Skeletal muscle tissue (tissue), 4 donors: ENCODE measurements around the gene KRT33A. TPM values are rescaled to one million over a fixed set of nuclear protein-coding genes. Genes with fewer than 3 reads are reported as not detected.

ENCODE experiments used
- H3K27ac ChIP-seq: one replicate; pipeline ENCODE4 v1.7.0; 2013; ENCODE audit warnings: mild to moderate bottlenecking, low read depth, low read length, inconsistent platforms
- H3K27me3 ChIP-seq, 3 donors: one replicate each; pipeline ENCODE4 v1.7.0; 2013; ENCODE audit warnings: low read length in 3 of 3; ENCODE audit not compliant: control insufficient read depth in 3 of 3, insufficient read depth in 3 of 3
- H3K36me3 ChIP-seq, 3 donors: one replicate each; pipeline ENCODE4 v1.7.0; 2013; ENCODE audit warnings: low read length in 3 of 3; ENCODE audit not compliant: control insufficient read depth in 3 of 3, insufficient read depth in 3 of 3
- H3K4me1 ChIP-seq, 3 donors: one replicate each; pipeline ENCODE4 v1.7.0; 2013; ENCODE audit warnings: low read length in 3 of 3, mild to moderate bottlenecking in 3 of 3; ENCODE audit not compliant: control insufficient read depth in 3 of 3, insufficient read depth in 3 of 3
- H3K4me3 ChIP-seq, 3 donors: one replicate each; pipeline ENCODE4 v1.7.0; 2013; ENCODE audit warnings: low read length in 3 of 3
- H3K9ac ChIP-seq, 3 donors: one replicate each; pipeline ENCODE4 v1.7.0; 2013; ENCODE audit warnings: low read length in 3 of 3, mild to moderate bottlenecking in 3 of 3, moderate library complexity in 2 of 3, low read depth in 1 of 3
- H3K9me3 ChIP-seq, 3 donors: one replicate each; pipeline ENCODE4 v1.7.0; 2013; ENCODE audit warnings: low read length in 3 of 3; ENCODE audit not compliant: control insufficient read depth in 3 of 3
- total RNA-seq: library from RNA; depleted of rRNA; stranded (reverse); fragments of >200 nt; gene quantifications from one replicate; pipeline ENCODE4 v1.2.3, GENCODE V29; 2014
- donor health status: Osteomylitis.

Gene KRT33A
- total RNA-seq, 1 donor from 2014 or later, result not detected

DNA sequence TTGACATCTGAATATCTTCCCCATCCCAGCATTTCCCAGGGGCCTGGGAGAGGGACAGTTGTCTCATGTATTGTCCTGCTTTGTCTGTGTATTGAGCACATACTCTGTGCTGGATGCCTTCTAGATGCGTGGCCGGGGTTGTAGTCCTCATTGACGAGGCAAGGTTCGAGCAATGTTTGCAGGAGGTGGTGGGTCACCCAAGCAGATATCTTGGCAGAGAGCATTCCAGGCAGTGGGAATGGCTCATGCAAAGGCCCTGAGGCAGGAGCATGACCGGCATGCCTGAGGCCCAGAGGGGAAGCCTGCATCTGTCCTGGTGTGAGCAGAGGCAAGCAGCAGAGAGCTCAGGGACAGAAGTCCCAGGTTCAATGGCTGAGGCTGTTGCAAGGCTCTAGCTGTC, 17.5 kb downstream of the KRT33A start:
- Histone ChIP-seq H3K36me3 (no peaks in the 10 kb centered on the region), H3K4me3 (no peak overlapping the region), H3K9me3 (no peaks in the 10 kb centered on the region), H3K27ac (no peak overlapping the region), H3K27me3 (peaks cover 0 to 7% (median 3%) of the 10 kb centered on the region in 3 donors), H3K9ac (no peak overlapping the region), H3K4me1 (no peaks in the 10 kb centered on the region)

DNA sequence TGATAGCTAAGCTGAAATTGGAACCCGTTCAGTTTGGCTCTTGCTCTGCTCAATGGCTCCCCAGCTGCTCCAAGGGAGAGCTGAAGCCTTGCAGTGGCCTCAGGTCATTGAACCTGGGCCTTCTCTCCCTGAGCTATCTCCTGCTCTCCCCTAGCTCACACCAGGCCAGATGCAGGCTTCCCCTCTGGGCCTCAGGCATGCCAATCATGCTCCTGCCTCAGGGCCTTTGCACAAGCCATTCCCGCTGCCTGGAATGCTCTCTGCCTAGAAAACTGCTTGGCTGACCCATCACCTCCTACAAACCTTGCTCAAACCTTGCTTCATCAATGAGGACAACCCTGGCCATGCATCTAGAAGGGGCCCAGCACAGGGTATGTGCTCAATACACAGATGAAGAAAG, 18.4 kb downstream of the KRT33A start:
- no peak overlapping the region for H3K27ac ChIP-seq
- no peak overlapping the region for H3K4me3 ChIP-seq
- H3K4me1 ChIP-seq, result no peaks in the 10 kb centered on the region
- no peaks in the 10 kb centered on the region for H3K36me3 ChIP-seq
- no peak overlapping the region for H3K9ac ChIP-seq
- peaks cover 0 to 7% (median 7%) of the 10 kb centered on the region in 3 donors for H3K27me3 ChIP-seq
- no peaks in the 10 kb centered on the region for H3K9me3 ChIP-seq

DNA sequence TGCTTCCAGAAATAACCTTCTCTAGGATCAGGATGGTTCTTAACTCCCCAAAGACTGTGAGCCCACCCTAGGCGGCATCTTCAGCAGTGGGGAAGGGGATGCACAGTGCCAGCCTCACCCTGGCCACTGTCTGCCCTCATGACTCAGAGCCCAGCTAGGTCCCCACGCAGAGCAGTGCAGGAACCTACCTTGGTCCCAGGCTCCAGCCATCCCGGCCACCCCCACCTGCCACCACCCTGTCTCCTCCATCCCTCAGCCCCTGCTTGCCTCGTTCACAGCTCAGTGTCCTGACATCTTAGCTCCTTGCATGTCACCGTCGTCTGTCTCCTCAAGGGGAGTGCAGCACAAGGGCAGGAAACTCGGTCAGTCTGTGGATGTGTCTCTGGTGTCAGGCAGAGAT, 19.0 kb downstream of the KRT33A start:
- H3K4me1 ChIP-seq, result no peaks in the 10 kb centered on the region
- H3K27ac ChIP-seq, result no peak overlapping the region
- no peak overlapping the region for H3K9ac ChIP-seq
- peaks cover 0 to 7% (median 7%) of the 10 kb centered on the region in 3 donors for H3K27me3 ChIP-seq
- H3K36me3 ChIP-seq, result no peaks in the 10 kb centered on the region
- H3K4me3 ChIP-seq, result no peak overlapping the region
- no peaks in the 10 kb centered on the region for H3K9me3 ChIP-seq

DNA sequence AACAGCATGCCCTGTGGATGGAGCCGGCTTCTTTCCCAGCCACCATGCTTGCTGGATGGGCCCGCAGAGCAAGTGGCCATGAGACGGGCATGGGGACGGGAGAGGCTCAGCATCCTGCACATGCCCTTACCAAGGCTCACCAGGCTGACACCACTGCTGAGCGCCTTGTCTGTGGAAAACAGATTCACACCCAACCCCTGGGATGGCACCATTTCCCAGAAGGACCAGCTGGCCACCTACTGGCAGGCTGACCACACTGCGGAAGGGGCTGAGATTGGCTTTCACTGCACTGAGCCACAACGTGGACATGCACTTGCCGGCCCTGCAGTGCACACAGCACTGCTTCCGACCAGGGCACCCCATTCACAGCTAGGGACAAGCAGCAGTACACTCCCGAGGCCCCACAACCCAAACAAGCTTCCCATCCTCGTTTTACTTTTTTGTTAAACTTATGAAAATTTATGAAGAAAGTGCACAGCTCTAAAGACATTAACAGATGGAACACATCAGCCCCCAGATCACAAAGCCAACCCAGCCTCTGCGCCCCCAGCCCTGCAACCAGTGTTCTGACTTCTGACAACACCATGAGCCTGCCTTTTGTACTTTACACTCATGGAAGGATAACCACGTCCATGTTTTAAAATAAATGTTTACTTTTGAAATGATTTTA, 21.2 kb downstream of the KRT33A start:
- Histone ChIP-seq H3K27me3 (peaks cover 0 to 4% (median 4%) of the 10 kb centered on the region in 3 donors), H3K27ac (no peak overlapping the region), H3K36me3 (no peaks in the 10 kb centered on the region), H3K9me3 (no peaks in the 10 kb centered on the region), H3K4me1 (no peaks in the 10 kb centered on the region), H3K9ac (no peak overlapping the region), H3K4me3 (no peak overlapping the region)

DNA sequence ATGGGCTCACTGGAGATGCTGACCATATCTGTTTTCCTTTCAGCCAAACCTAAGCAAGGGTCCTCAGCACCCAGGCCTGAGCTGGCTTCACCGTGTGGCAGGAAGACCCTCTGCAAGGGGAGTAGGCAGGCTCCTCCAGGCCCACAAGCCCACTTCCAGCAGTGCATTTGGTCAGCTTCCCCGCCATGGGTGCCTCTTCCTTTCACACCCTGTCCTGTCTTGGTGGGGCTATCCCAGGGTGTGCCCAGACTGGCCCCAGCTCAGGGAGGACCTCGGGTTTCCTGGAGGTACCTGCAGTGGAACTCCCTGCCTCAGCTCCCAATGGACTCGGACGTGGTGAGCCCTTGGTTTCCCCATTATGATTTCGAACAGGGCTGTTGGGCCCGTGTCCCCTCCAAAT, 22.4 kb downstream of the KRT33A start:
- H3K4me1 ChIP-seq, result no peaks in the 10 kb centered on the region
- H3K27ac ChIP-seq, result no peak overlapping the region
- H3K9me3 ChIP-seq, result no peaks in the 10 kb centered on the region
- H3K27me3 ChIP-seq, result peaks cover 0 to 4% (median 3%) of the 10 kb centered on the region in 3 donors
- H3K36me3 ChIP-seq, result no peaks in the 10 kb centered on the region
- H3K4me3 ChIP-seq, result no peak overlapping the region
- peak overlapping the region in 1 of 3 donors; percentile 16 for H3K9ac ChIP-seq

DNA sequence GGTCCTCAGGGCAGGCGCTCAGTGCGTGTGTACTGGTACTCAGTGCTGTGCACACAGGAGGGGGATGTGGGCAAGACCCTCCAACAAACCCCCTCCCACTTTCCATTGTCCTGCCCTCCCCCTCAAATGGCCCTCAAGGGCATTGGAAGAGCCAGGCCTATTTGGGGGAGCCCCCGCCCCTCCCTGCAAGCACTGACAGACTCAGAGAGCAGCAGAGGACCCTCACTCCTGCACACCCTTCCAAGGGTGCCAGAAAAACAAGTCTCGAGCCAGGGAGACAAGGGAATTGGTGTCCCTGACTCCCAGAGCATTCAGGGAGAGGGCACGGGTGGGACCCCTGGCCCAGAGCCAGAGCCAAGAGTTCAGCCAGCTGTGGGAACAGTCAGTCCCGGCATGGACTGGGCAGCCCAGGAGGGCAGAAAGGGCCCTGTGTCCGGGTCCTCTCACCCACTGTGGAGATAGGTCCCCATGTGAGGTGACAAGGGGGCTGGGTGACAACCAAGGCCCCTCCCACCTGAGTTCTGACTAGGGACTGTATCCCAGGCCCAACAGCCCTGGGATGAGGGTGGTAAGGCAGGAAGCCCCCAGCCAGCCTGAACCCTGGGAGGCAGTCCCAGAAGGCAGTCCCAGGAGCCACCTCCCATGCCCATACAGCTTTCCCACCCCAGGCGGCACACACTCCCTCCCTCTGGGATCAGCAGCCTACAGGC, 23.1 kb downstream of the KRT33A start:
- H3K9me3 ChIP-seq, result no peaks in the 10 kb centered on the region
- no peak overlapping the region for H3K4me3 ChIP-seq
- H3K27me3 ChIP-seq, result peaks cover 0 to 4% (median 0%) of the 10 kb centered on the region in 3 donors
- no peaks in the 10 kb centered on the region for H3K36me3 ChIP-seq
- no peak overlapping the region for H3K9ac ChIP-seq
- H3K27ac ChIP-seq, result no peak overlapping the region
- H3K4me1 ChIP-seq, result no peaks in the 10 kb centered on the region

DNA sequence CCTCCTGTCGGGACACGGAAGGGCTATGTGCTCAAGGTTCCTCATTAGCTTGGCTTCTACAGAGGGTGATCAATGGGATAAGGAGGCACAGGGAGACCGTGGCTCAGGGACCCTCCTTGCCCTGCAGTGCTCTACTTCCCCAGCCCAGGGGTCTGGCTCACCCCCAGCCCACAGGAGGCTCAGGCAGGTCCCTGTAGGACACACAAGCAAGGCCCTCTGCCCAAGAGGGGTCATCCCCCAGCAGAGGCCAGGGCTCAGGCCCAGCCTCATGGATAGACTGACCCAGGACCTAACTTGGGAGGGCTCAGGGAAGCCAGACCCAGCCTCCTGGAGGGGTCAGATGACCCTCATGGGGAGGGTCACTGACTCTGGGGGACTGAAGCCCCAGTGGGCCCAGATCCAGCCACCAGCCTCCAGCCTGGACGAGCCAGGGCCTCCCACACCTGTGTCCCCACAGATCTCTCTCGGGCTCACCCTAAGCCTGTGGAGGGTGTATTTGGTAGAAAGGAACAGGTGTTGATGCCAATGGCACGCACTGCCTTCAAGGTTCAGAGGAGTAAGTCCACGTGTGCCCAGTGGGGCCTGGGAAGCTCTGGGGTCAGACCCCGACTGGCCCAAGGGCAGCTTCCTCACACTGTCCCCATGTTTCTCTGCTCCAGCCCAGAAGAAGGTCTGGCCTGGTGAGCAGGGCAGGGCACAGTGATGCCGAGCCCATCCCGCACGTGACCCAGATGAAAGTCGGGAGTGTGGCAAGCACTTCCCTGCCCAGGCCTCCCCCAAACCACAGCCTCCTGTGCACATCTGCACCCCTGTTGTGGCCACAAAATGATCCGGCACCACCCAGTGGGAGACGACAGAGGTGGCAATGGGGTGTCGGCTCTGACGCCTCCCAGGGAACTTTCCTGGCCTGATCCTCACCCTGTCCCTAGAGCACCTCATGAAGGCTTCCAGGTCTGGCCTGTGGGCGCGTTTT, 24.2 kb downstream of the KRT33A start:
- H3K27me3 ChIP-seq, result peaks cover 0 to 4% (median 0%) of the 10 kb centered on the region in 3 donors
- H3K27ac ChIP-seq, result no peak overlapping the region
- H3K9ac ChIP-seq, result no peak overlapping the region
- no peaks in the 10 kb centered on the region for H3K4me1 ChIP-seq
- no peaks in the 10 kb centered on the region for H3K36me3 ChIP-seq
- no peak overlapping the region for H3K4me3 ChIP-seq
- no peaks in the 10 kb centered on the region for H3K9me3 ChIP-seq

DNA sequence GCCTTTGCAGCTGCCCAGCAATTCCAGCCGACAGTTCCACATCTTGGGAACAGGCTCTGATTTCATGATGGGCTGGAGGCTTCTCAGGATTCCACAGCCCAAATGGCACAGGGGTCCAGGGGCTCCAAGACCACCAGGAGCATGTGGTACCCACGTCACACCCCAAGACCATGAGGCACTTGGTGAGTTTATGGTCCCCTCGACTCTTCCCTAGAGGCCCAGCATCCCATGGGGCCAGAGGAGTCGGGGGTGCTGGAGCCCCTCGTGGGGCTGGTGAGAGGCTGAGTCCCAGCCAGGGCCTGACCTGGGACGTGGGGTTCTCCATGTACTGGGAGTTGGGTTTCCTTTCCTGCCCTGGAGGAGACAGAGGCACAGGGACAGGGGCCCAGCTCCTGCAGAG, 25.0 kb downstream of the KRT33A start:
- H3K9ac ChIP-seq, result no peak overlapping the region
- H3K36me3 ChIP-seq, result no peaks in the 10 kb centered on the region
- peaks cover 0 to 4% (median 0%) of the 10 kb centered on the region in 3 donors for H3K27me3 ChIP-seq
- H3K4me1 ChIP-seq, result no peaks in the 10 kb centered on the region
- H3K27ac ChIP-seq, result no peak overlapping the region
- H3K4me3 ChIP-seq, result no peak overlapping the region
- no peaks in the 10 kb centered on the region for H3K9me3 ChIP-seq

DNA sequence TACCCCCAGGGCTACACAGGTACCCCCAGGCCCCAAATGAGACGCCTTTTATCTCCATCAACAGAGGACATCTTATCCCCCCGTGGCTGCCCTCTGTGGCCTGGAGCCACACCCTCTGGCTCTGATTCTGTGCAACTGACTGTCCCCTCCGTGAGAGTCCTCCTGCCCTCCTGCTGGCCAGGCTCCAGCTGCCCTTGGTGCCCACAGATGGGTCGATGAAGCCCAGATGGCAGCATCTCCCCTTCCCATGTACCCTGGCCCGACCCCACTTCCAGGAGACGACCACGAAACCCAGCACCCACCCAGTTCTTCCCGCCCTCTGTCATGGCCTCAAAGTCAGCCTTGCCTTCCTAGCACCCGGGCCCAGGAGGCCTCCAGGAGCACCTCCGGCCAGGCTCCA, 25.5 kb downstream of the KRT33A start:
- Histone ChIP-seq H3K36me3 (no peaks in the 10 kb centered on the region), H3K4me1 (no peaks in the 10 kb centered on the region), H3K9me3 (no peaks in the 10 kb centered on the region), H3K4me3 (no peak overlapping the region), H3K9ac (no peak overlapping the region), H3K27ac (no peak overlapping the region), H3K27me3 (peaks cover 0 to 4% (median 0%) of the 10 kb centered on the region in 3 donors)
